Stimulated activated CD8-positive, alpha-beta memory T cell treated with anti-CD3 and anti-CD28 coated beads, Interleukin-12 subunit alpha, Interleukin-12 subunit beta, amount 100 ng/mL, for 1 hour (primary cell): Measurements from ENCODE around the gene MEI1.
"Not testable (repeated sequence)": the region's sequence is repeated elsewhere in the genome, so short reads cannot be mapped to it uniquely, and the experiment has no call there.

Experiments used
- DNase-seq: peaks from one replicate; pipeline ENCODE4 v3.0.0-alpha.2; 2020; ENCODE audit warnings: low read depth

The MEI1 gene

GRCh38 chr22:41682033-41682807, 17.1 kb upstream of the MEI1 start:
- peak; percentile 79 for DNase-seq

GRCh38 chr22:41683052-41683451, 16.3 kb upstream of the MEI1 start:
- DNase-seq, result no peak

- DNase-seq, result no peak
Measured at GRCh38 chr22:41683616-41684015, 15.7 kb upstream of the MEI1 start.

GRCh38 chr22:41684194-41684593, 15.1 kb upstream of the MEI1 start:
- no peak for DNase-seq

- DNase-seq, result not testable (repeated sequence)
Measured at GRCh38 chr22:41686890-41687289, 12.4 kb upstream of the MEI1 start.

- no peak for DNase-seq
Measured at GRCh38 chr22:41687901-41688364, 11.4 kb upstream of the MEI1 start.

GRCh38 chr22:41688365-41689211, 10.7 kb upstream of the MEI1 start, which contains the start of gene SNU13:
TSS of gene SNU13 (minus strand) at chr22:41688867. CDS start at chr22:41688796, 71 bp downstream.
- DNase-seq, result peak; percentile 87

GRCh38 chr22:41690476-41690875, 8.8 kb upstream of the MEI1 start:
- DNase-seq, result no peak

GRCh38 chr22:41695211-41695610, 4.1 kb upstream of the MEI1 start:
- DNase-seq, result no peak

GRCh38 chr22:41696703-41697102, 2.6 kb upstream of the MEI1 start:
- DNase-seq, result no peak

- peak; percentile 92 for DNase-seq
Measured at GRCh38 chr22:41697126-41697775, 2.1 kb upstream of the MEI1 start.

GRCh38 chr22:41700108-41700364, 733 bp downstream of the MEI1 start:
- DNase-seq, result no peak

GRCh38 chr22:41702763-41703162, 3.5 kb downstream of the MEI1 start:
- DNase-seq, result no peak

- DNase-seq, result no peak
Measured at GRCh38 chr22:41709341-41709740, 10.0 kb downstream of the MEI1 start.

GRCh38 chr22:41713004-41713403, 13.7 kb downstream of the MEI1 start:
- DNase-seq, result no peak

GRCh38 chr22:41722496-41722895, 23.2 kb downstream of the MEI1 start:
- DNase-seq, result no peak

GRCh38 chr22:41725510-41726110, 26.3 kb downstream of the MEI1 start:
- DNase-seq, result no peak

- DNase-seq, result no peak
Measured at GRCh38 chr22:41731609-41732008, 32.3 kb downstream of the MEI1 start.

GRCh38 chr22:41732096-41732772, 32.9 kb downstream of the MEI1 start:
- DNase-seq, result no peak

- not testable (repeated sequence) for DNase-seq
Measured at GRCh38 chr22:41733241-41733640, 33.9 kb downstream of the MEI1 start.

- no peak for DNase-seq
Measured at GRCh38 chr22:41739576-41739975, 40.3 kb downstream of the MEI1 start.

GRCh38 chr22:41742918-41743317, 43.6 kb downstream of the MEI1 start:
- DNase-seq, result no peak
